ENCODE data around the gene HK3. TPM values are rescaled to one million over a fixed set of nuclear protein-coding genes. Genes with fewer than 3 reads are reported as not detected.

Gene HK3
- not detected in 2 replicates for total RNA-seq

GRCh38 chr5:176899296-176899891 is at the start of gene HK3:
Gene HK3 (minus strand): TSS chr5:176899346. CDS start chr5:176896159, 3,187 bp downstream.
- DNase-seq (ENCODE audit: extremely low read depth, low read depth, low spot score) = no peak

- no peak for DNase-seq (ENCODE audit: extremely low read depth, low read depth, low spot score)
Measured at GRCh38 chr5:176948458-176948857, 49.3 kb upstream of the HK3 start.

DNA sequence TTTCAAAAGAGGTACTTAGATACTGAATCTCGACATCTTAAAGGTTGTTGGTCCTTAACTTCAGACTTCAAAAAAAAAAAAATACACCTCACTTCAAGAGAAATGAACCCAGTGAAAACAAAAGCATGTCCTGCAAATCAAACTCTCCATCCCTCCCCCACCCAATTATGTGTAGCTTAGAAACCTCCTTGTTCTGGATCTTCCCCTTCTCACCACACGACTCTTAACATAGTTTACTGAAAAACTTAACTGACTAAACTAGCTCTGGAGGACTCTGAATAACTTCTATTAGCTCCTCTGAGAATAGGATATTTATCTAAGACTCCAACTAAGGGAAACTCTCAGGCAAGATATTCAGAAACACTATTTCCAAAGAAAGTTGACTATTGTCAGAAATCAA is 48.7 kb upstream of the HK3 start:
- DNase-seq (ENCODE audit: extremely low read depth, low read depth, low spot score) = no peak

- DNase-seq (ENCODE audit: extremely low read depth, low read depth, low spot score) = no peak
Measured at GRCh38 chr5:176944268-176944667, 45.1 kb upstream of the HK3 start.

DNA sequence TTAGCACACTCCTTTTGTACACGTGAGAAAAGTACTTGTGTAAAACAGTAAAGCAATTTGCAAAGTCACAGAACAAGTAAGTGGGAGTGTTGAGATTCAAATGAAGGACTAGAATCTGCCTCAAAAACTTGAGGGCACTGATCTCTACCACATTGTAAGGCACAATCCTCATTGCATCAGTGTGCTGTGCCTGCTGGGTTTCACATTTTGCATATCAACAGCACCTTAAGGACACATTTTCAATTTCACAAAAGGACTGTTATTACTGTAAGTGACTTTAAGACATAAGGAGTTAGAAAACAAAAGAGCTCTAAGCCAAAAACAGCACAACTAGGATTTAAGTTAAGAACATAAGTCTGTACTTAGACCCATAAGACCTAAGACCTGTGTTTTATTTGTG is 44.7 kb upstream of the HK3 start:
- no peak for DNase-seq (ENCODE audit: extremely low read depth, low read depth, low spot score)

DNA sequence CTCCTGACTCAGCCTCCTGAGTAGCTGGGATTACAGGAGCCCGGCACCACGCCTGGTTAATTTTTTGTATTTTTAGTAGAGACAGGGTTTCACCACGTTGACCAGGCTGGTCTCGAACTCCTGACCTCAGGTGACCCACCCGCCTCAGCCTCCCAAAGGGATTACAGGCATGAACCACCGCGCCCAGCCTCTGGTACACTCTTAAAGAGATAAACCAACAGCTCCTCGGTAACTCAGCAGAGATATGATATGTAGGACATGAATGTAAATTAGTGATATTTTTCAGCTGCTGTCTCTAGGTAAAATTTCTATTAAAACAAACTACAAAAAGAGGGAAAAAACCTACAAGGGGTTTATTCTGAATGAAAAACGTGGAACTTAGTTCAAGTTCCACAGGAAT is 42.8 kb upstream of the HK3 start:
- no peak for DNase-seq (ENCODE audit: extremely low read depth, low read depth, low spot score)

DNA sequence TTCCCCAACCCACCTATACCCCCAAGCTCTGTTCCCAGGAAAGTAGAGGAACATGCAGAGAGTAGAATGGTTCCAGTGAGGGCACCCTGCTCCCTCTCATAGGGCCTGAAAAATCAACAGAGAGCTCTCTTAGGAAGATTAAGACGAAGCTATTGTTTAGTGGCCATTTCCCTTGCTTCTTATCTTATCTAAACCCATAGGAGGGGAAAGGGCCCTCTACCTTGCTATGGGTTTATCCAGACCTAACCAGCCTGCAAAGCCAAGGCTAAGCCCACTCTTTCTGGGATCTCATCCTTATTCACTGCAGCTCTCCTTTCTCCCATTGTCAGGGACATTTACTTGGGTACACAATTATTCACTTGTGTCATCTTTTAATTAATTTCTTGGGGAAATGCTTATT is 39.3 kb upstream of the HK3 start:
- no peak for DNase-seq (ENCODE audit: extremely low read depth, low read depth, low spot score)

GRCh38 chr5:176935017-176935416 is 35.9 kb upstream of the HK3 start:
- no peak for DNase-seq (ENCODE audit: extremely low read depth, low read depth, low spot score)

GRCh38 chr5:176934309-176934930 is 35.3 kb upstream of the HK3 start:
- no peak for DNase-seq (ENCODE audit: extremely low read depth, low read depth, low spot score)

DNA sequence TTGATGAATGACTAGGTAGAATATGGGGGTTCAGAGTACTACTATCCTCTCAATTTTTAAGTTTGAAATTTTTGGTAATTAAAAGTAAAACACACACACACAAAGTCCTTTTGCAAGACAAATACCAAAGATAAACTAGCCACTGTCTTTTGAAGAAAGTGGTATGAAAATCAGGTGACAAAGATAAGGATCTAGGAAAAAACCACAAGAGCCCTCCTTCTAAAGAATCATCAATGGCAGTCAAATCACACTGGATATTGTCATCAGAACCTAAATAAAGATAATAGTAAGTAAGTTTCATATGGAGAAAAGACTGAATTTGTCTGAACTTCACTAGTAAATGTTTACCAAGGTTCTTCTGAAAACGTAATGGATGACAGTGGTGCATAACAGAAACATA is 30.5 kb upstream of the HK3 start:
- DNase-seq (ENCODE audit: extremely low read depth, low read depth, low spot score) = no peak

GRCh38 chr5:176927562-176927961 is 28.4 kb upstream of the HK3 start:
- DNase-seq (ENCODE audit: extremely low read depth, low read depth, low spot score) = no peak

DNA sequence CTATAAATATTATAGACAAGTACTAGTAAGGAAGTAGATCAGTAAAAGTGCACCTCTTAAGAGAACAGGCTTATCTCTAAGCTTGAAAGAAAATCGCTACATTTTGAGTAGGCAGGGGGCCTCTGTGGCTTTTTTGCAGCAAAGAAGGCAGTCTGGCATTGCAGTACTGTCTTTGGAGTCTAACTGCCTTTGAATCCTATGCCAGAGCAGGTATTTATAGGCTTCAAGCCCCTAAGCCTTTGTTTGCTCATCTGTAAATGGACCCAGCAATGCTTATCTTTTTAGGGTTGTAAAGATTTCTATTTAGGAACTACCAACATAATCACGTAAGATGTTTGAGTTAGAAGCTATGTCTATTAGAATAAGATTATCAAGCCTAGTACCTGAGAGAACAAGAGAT is 23.7 kb upstream of the HK3 start:
- DNase-seq (ENCODE audit: extremely low read depth, low read depth, low spot score) = no peak

GRCh38 chr5:176921714-176922113 is 22.6 kb upstream of the HK3 start:
- no peak for DNase-seq (ENCODE audit: extremely low read depth, low read depth, low spot score)

GRCh38 chr5:176918613-176919012 is 19.5 kb upstream of the HK3 start:
- DNase-seq (ENCODE audit: extremely low read depth, low read depth, low spot score) = no peak

DNA sequence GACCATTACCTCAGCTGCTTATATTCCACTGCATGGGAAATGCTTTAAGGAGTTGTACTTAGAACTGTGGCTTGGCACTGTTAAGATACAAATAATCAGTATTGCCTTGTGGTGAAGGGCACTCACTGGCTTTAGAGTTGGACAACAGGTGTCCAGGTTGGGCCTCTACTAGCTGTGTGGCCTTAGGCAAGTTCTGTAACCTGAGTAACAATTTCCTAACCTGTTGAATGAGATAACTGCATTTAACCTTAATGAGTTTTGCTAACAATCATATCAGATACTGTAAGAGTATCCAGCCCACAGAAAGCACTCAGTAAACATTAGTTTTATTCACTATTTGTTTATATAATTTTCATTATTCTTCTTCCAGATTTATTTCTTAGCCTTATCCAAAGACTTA is 17.2 kb upstream of the HK3 start:
- DNase-seq (ENCODE audit: extremely low read depth, low read depth, low spot score) = no peak

GRCh38 chr5:176915906-176916305 is 16.8 kb upstream of the HK3 start:
- no peak for DNase-seq (ENCODE audit: extremely low read depth, low read depth, low spot score)

GRCh38 chr5:176912115-176912514 is 13.0 kb upstream of the HK3 start:
- no peak for DNase-seq (ENCODE audit: extremely low read depth, low read depth, low spot score)

DNA sequence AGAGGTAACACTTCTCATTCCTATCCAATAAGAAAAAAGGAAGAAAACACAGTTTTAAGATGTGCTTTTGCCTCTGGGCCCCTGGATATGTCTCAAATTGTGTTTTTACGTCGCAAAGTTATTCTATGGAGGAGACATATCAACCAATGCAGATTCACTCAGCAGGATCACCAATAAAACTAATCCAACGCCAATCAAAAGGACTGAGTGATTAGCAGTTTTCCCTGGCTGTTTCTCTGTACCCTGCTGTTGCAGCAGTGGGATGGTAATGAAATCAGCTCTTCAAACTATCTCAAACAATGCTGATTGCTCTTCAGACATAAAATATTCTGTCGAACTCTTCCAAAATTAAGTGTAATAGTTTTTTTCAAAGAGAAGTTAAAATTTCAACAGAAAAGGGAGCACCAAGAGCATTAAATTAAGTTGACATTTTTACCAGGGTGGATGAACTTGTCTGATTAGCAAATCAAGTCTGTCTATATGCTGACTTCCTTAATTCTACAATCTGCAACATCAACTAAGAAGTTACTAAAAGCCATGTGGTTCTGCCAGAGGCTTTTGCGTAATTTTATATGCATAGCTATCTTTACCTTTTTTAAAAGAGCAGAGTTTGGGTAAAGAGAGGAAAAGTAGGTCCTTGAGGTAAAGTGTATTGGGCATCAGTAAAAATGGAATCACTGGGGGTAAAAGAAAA is 9.7 kb upstream of the HK3 start:
- DNase-seq (ENCODE audit: extremely low read depth, low read depth, low spot score) = no peak

DNA sequence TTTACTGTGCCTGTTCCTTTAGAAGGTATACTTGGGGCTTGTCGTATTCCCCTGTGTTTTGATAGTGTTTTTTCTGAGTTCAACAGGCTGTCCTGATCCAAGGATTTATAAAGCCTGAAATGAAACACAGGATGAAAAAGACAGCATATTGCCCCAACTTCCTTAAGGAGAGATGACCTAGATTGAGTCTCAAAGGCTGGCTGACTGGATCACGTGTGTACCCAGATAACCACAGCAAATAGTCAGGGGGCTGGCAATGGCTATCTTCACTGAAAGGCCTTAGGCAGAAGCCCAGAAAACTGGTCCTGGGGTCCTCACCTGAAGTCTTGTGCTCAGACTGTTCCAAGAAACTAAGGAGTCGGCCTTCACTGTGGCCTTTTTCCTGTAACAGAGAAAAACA is 7.7 kb upstream of the HK3 start:
- DNase-seq (ENCODE audit: extremely low read depth, low read depth, low spot score) = no peak

DNA sequence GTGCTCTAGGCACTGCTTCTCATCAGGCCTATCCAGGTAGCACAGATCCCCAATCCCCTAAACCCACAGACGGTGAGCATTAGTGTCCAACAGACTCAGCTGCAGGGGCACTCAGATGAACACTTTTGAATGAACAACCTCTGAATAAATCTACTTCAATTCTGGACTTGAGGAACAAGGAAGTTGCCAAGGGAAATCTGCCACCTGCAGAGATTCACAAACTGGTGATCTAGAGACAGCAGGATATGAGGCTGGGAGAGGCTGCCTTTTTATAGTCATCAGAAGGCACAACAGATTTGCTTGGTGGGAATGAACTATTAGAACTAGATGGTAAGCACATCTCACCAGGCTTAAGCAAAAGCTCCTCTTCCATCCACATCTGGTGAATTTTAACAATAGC is 7.0 kb upstream of the HK3 start:
- no peak for DNase-seq (ENCODE audit: extremely low read depth, low read depth, low spot score)

DNA sequence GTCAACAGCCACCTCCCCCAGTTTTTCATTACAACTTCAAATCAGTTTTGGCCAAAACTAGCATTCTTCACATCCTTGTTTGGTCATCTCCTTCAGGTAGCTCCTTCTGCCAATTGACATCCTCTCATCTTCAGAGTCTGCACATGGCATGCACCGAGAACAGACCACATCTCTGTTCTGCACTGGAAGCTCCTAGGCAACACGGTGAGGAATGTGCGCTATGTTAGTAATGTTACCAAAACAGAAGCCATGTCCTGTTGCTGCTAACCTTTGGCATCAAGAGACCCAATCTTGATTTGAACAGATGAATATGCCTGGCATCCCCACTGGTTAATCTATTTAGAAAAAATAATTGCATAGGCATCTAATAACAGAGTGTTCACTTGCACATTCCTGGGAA is 5.1 kb upstream of the HK3 start:
- DNase-seq (ENCODE audit: extremely low read depth, low read depth, low spot score) = no peak

DNA sequence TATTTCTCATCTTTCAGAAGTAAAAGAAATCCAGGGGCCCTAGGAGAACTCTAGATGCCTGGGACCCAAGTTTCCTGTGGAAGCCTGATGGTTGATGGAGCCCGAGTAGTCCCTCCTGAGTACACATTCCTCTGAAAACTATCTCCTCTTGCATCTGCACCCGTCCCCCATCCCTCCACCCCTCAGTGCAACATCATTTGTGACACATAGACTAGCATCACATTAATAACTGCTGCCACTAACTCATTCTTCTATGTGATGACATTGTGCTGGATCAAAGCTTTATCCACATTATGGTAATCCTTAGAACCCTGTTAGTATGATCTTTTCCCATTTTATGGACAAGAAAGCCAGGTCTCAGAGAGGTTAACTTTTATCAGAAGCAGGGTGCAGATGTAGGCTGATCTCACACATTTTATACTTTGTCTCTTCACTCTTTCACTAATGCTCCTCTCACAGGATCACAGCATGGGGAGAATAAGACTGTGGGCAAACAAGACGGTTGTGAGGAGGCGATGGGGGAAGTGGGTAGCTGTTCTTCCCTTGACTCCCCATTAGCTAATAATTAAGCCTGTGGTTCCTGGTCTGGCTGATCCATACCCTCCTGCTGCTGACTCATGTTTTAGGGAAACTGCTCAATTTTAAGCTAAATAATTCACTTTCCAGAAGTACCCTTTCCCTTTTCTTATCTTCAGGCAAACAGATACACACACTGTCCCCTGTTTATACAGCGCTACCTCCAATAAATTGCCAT is 3.9 kb upstream of the HK3 start:
- DNase-seq (ENCODE audit: extremely low read depth, low read depth, low spot score) = no peak
